HepG2 (cell line): ENCODE measurements around the gene PPP4R2. TPM values are rescaled to one million over a fixed set of nuclear protein-coding genes. Genes with fewer than 3 reads are reported as not detected.

ENCODE experiments used
- ATAC-seq: fragments of 200-7000 bp; cut with Tn5 transposase; 3 replicates; pipeline ENCODE4 v1.9.1; 2020; ENCODE audit warnings: mild to moderate bottlenecking, moderate library complexity
- BruUV-seq: library from RNA; stranded (reverse); fragments of 400-500 nt; replicated peaks from 2 replicates; lab custom pipeline; 2021; lab: Mats Ljungman, UMichigan
- CTCF ChIA-PET: fragments of 300-600 bp; formaldehyde crosslinking; extraction: SDS; loops from one replicate; lab custom pipeline; 2021; ENCODE audit warnings: low total read pairs, inconsistent platforms, low intra/inter-chr PET ratio; lab: Yijun Ruan, JAX
- POLR2A ChIA-PET: fragments of 350-600 bp; sonication (Branson Sonifier 250); formaldehyde crosslinking; loops from one replicate; lab custom pipeline; 2020; ENCODE audit warnings: antibody characterized with exemption, inconsistent platforms; lab: Yijun Ruan, JAX
- DNase-seq: peaks from one replicate; pipeline ENCODE4 v3.0.0-alpha.2; 2015; ENCODE audit warnings: low spot score
- FAIRE-seq: peaks from 3 replicates; lab custom pipeline; 2011; peaks lifted over from hg19 to GRCh38; lab: Jason Lieb, UNC
- H2AFZ ChIP-seq: one replicate; pipeline ENCODE4 v1.6.1; 2011; ENCODE audit warnings: low read length, inconsistent platforms
- H3K27ac ChIP-seq: fragments of 300-600 bp; 3 replicates; pipeline ENCODE4 v1.8.0; 2011; ENCODE audit warnings: mixed run types, mild to moderate bottlenecking, mixed read lengths, low read length, inconsistent platforms; ENCODE audit not compliant: insufficient read depth; ENCODE audit errors: extremely low read length
- H3K27me3 ChIP-seq, 2 experiments: fragments of 200-600 bp in 1 of 2; 2 replicates in 1 of 2; 3 replicates in 1 of 2; pipeline versions ENCODE4 v1.6.0 to v1.8.0; 2011; ENCODE audit warnings: low read length in 2 of 2, mild to moderate bottlenecking in 2 of 2, moderate library complexity in 2 of 2, inconsistent platforms in 1 of 2; ENCODE audit not compliant: insufficient read depth in 2 of 2, control insufficient read depth in 1 of 2
- H3K36me3 ChIP-seq, 2 experiments: fragments of 200-600 bp in 1 of 2; replicated peaks in 1 of 2; 2 replicates in 1 of 2; 3 replicates in 1 of 2; pipeline versions ENCODE4 v1.5.1 to v1.8.0; 2011; ENCODE audit warnings: low read length in 2 of 2, inconsistent platforms in 1 of 2; ENCODE audit not compliant: insufficient read depth in 2 of 2, control insufficient read depth in 1 of 2
- H3K4me1 ChIP-seq: 2 replicates; pipeline ENCODE4 v1.5.1; 2012; ENCODE audit warnings: low read length, inconsistent platforms; ENCODE audit not compliant: insufficient read depth
- H3K4me2 ChIP-seq: 2 replicates; pipeline ENCODE4 v1.6.0; 2011; ENCODE audit warnings: low read depth, low read length, inconsistent platforms
- H3K4me3 ChIP-seq, 3 experiments: fragments of 200-600 bp in 1 of 3; sonication (generic), shearing (Covaris generic) in 1 of 3; replicated peaks in 1 of 3; 2 replicates each; pipeline ENCODE4 v1.5.1; 2011 to 2016; ENCODE audit warnings: low read length in 3 of 3, inconsistent platforms in 2 of 3, low read depth in 2 of 3, mild to moderate bottlenecking in 2 of 3, control low read depth in 1 of 3, mixed read lengths in 1 of 3; ENCODE audit not compliant: insufficient read depth in 1 of 3
- H3K79me2 ChIP-seq: one replicate; pipeline ENCODE4 v1.6.1; 2011; ENCODE audit warnings: low read length, inconsistent platforms; ENCODE audit not compliant: insufficient read depth
- H3K9ac ChIP-seq: 2 replicates; pipeline ENCODE4 v1.6.0; 2011; ENCODE audit warnings: mild to moderate bottlenecking, low read depth, low read length, inconsistent platforms; ENCODE audit not compliant: insufficient read depth
- H3K9me3 ChIP-seq: 2 replicates; pipeline ENCODE4 v1.5.1; 2012; ENCODE audit warnings: mild to moderate bottlenecking, low read length
- H4K20me1 ChIP-seq: 2 replicates; pipeline ENCODE4 v1.6.0; 2011; ENCODE audit warnings: inconsistent platforms, mild to moderate bottlenecking, low read length, moderate library complexity; ENCODE audit not compliant: insufficient read depth
- ADNP ChIP-seq: sonication (generic); formaldehyde crosslinking; IDR thresholded peaks from 2 replicates; pipeline ENCODE4 v1.4.0; 2020; ENCODE audit warnings: missing genetic modification reagents
- GLI4 ChIP-seq: sonication (generic); formaldehyde crosslinking; IDR thresholded peaks from 2 replicates; pipeline ENCODE4 v1.5.1; 2020; ENCODE audit warnings: missing genetic modification reagents, mild to moderate bottlenecking, moderate library complexity, borderline replicate concordance
- JUND ChIP-seq: sonication (generic); formaldehyde crosslinking; IDR thresholded peaks from 2 replicates; pipeline ENCODE4 v1.8.0; 2022; ENCODE audit warnings: mild to moderate bottlenecking, missing genetic modification reagents
- MZF1 ChIP-seq: sonication (generic); formaldehyde crosslinking; IDR thresholded peaks from 2 replicates; pipeline ENCODE4 v1.8.1; 2023; ENCODE audit warnings: mild to moderate bottlenecking, missing genetic modification reagents, borderline replicate concordance
- NR2F2 ChIP-seq: IDR thresholded peaks from 2 replicates; pipeline ENCODE4 v1.6.1; 2012; ENCODE audit warnings: low read depth, inconsistent platforms, borderline replicate concordance
- PCBP2 ChIP-seq: fragments of 200-400 bp; formaldehyde crosslinking; optimal IDR thresholded peaks from 2 replicates; pipeline ENCODE3; 2018; ENCODE audit warnings: low read length, low read depth; ENCODE audit not compliant: poor library complexity, severe bottlenecking
- TBX3 ChIP-seq: fragments of 450-650 bp; IDR thresholded peaks from 2 replicates; pipeline ENCODE4 v1.6.1; 2017; ENCODE audit warnings: antibody characterized with exemption, mild to moderate bottlenecking, inconsistent platforms, borderline replicate concordance
- ZNF205 ChIP-seq: IDR thresholded peaks from 2 replicates; pipeline ENCODE4 v1.6.1; 2018; ENCODE audit warnings: missing biosample characterization, missing genetic modification reagents
- ZNF460 ChIP-seq: sonication (generic); formaldehyde crosslinking; IDR thresholded peaks from 2 replicates; pipeline ENCODE4 v1.5.1; 2020; ENCODE audit warnings: missing genetic modification reagents, mild to moderate bottlenecking, borderline replicate concordance
- ZNF652 ChIP-seq: IDR thresholded peaks from 2 replicates; pipeline ENCODE4 v1.6.1; 2016; ENCODE audit warnings: low read depth, borderline replicate concordance
- ZNF720 ChIP-seq: sonication (generic); formaldehyde crosslinking; IDR thresholded peaks from 2 replicates; pipeline ENCODE4 v1.4.0; 2020; ENCODE audit warnings: missing genetic modification reagents
- ZNF749 ChIP-seq: sonication (generic); formaldehyde crosslinking; IDR thresholded peaks from 2 replicates; pipeline ENCODE4 v1.8.0; 2022; ENCODE audit warnings: mild to moderate bottlenecking, missing genetic modification reagents, moderate library complexity, borderline replicate concordance
- ZNF781 ChIP-seq: sonication (generic); formaldehyde crosslinking; IDR thresholded peaks from 2 replicates; pipeline ENCODE4 v1.5.1; 2020; ENCODE audit warnings: borderline replicate concordance, mild to moderate bottlenecking, missing genetic modification reagents; ENCODE audit errors: not compliant biosample characterization
- ZNF784 ChIP-seq: sonication (generic); formaldehyde crosslinking; IDR thresholded peaks from 2 replicates; pipeline ENCODE4 v1.5.1; 2020; ENCODE audit warnings: missing genetic modification reagents, mild to moderate bottlenecking, borderline replicate concordance
- in situ Hi-C: cut with HindIII; loops from 2 replicates; pipeline ENCODE4 v1.10.0; 2017; ENCODE audit warnings: low pct_unique_long_range_greater_than_20kb; ENCODE audit not compliant: extremely low pct_ligation_motif_present
- intact Hi-C: fragments of 100-400 bp; cut with micrococcal nuclease; formaldehyde crosslinking; loops from one replicate; pipeline ENCODE4 v1.10.0; 2022; ENCODE audit not compliant: unreplicated experiment
- polyA plus RNA-seq, 8 experiments: library from polyadenylated mRNA; depleted of rRNA in 3 of 8; stranded (reverse) in 7 of 8; unstranded in 1 of 8; fragments of >200 nt; fragmentation: Illumina TruSeq in 4 of 8; extraction: Trizol in 4 of 8; gene quantifications; 2 replicates each; pipeline versions ENCODE4 v1.2.1 to v1.2.3, GENCODE V29; 2011 to 2016; ENCODE audit warnings: low read depth in 4 of 8, missing spikeins in 1 of 8, mixed read lengths in 1 of 8; ENCODE audit not compliant: insufficient read depth in 1 of 8
- total RNA-seq, 5 experiments: library from RNA; depleted of rRNA; stranded (reverse); fragments of >200 nt; fragmentation: Illumina TruSeq; extraction: Trizol; gene quantifications; 2 replicates each; pipeline ENCODE4 v1.2.3, GENCODE V29; 2016; ENCODE audit warnings: low read depth in 1 of 5
- TF ChIP-seq, protein P1 (sequence below): sonication (generic); formaldehyde crosslinking; IDR thresholded peaks from 2 replicates; pipeline ENCODE4 v1.4.0; 2020; ENCODE audit warnings: mild to moderate bottlenecking, missing genetic modification reagents
- TF ChIP-seq, protein P2 (sequence below): sonication (generic); formaldehyde crosslinking; IDR thresholded peaks from 2 replicates; pipeline ENCODE4 v1.9.0; 2022; ENCODE audit warnings: missing genetic modification reagents, mild to moderate bottlenecking, borderline replicate concordance
- TF ChIP-seq, protein P3 (sequence below): sonication (generic); formaldehyde crosslinking; IDR thresholded peaks from 2 replicates; pipeline ENCODE4 v1.4.0; 2020; ENCODE audit warnings: mild to moderate bottlenecking, low read depth, missing genetic modification reagents

PPP4R2 gene
- total and polyA plus RNA-seq, 2 of the 13 experiments (the other 11 are each of a cell fraction or from before 2014, with no cell fraction given), result 22.3 to 161 TPM

DNA sequence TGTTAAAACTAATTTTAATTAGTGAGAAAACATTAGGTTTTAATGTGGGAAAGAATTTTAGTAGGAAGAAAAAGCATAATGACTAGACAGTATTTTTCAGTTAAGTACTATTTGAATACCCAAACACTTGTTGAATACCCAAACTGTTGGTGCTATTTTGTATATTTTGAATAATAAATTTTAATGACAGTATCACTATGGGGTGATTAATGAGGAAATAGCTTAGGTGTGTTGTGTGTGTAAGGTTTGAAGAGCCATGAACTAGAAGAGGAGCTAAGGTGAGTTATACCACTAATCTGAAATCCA, 60.2 kb downstream of the PPP4R2 start:
- DNase-seq (no peak), ATAC-seq (no peak), FAIRE-seq (no peak)
- no TSS peak for BruUV-seq
- intact Hi-C loops, result loop anchor here (1.0 to 5.0 kb wide), 4 partner anchors 60 to 205 kb away; partner anchors contain the start of genes GXYLT2 and PPP4R2
- POLR2A ChIA-PET, result interaction anchor here (0.9 to 1.5 kb wide), 2 partner anchors 52 to 60 kb away, joined by 3 to 5 read pairs; partner anchors contain the start of gene PPP4R2
- Histone ChIP-seq H3K9ac (no peak overlapping the region), H3K4me3 (no peak overlapping the region), H2AFZ (no peak overlapping the region), H3K27ac (no peak overlapping the region), H3K79me2 (peaks cover 73% of the 10 kb centered on the region), H3K36me3 (peaks cover 5 to 29% of the 10 kb centered on the region in 2 experiments), H4K20me1 (peaks cover 25% of the 10 kb centered on the region), H3K9me3 (no peaks in the 10 kb centered on the region), H3K4me2 (no peak overlapping the region), H3K27me3 (no peaks in the 10 kb centered on the region), H3K4me1 (peaks cover 9% of the 10 kb centered on the region)
- CTCF ChIA-PET, result interaction anchor here (0.6 to 2.4 kb wide), 3 partner anchors 98 to 206 kb away, joined by 3 to 23 read pairs (median 12); no protein-coding TSS in a partner anchor
- TF ChIP-seq JUND (CRISPR knock-in tag) (no peak), ADNP (no peak), TBX3 (no peak), ZNF652 (no peak), ZNF720 (CRISPR knock-in tag) (no peak), ZNF749 (CRISPR knock-in tag) (no peak), PCBP2 (no peak), ZNF784 (CRISPR knock-in tag) (no peak), NR2F2 (no peak), GLI4 (CRISPR knock-in tag) (no peak), ZNF205 (no peak), ZNF460 (CRISPR knock-in tag) (no peak), ZNF781 (no peak), MZF1 (no peak)
- TF ChIP-seq, protein P1, sequence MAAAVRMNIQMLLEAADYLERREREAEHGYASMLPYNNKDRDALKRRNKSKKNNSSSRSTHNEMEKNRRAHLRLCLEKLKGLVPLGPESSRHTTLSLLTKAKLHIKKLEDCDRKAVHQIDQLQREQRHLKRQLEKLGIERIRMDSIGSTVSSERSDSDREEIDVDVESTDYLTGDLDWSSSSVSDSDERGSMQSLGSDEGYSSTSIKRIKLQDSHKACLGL, result no peak
- TF ChIP-seq, protein P2, sequence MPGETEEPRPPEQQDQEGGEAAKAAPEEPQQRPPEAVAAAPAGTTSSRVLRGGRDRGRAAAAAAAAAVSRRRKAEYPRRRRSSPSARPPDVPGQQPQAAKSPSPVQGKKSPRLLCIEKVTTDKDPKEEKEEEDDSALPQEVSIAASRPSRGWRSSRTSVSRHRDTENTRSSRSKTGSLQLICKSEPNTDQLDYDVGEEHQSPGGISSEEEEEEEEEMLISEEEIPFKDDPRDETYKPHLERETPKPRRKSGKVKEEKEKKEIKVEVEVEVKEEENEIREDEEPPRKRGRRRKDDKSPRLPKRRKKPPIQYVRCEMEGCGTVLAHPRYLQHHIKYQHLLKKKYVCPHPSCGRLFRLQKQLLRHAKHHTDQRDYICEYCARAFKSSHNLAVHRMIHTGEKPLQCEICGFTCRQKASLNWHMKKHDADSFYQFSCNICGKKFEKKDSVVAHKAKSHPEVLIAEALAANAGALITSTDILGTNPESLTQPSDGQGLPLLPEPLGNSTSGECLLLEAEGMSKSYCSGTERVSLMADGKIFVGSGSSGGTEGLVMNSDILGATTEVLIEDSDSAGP (CRISPR knock-in tag), result no peak
- TF ChIP-seq, protein P3, sequence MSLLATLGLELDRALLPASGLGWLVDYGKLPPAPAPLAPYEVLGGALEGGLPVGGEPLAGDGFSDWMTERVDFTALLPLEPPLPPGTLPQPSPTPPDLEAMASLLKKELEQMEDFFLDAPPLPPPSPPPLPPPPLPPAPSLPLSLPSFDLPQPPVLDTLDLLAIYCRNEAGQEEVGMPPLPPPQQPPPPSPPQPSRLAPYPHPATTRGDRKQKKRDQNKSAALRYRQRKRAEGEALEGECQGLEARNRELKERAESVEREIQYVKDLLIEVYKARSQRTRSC (CRISPR knock-in tag), result no peak
- in situ Hi-C loops, result loop anchor here (5.0 to 25.0 kb wide), 3 partner anchors 49 to 644 kb away; no protein-coding TSS in a partner anchor
